NCI-H1694 (cell line): ENCODE measurements around the gene CACNA1A.
A peak's percentile ranks its signal among the peaks of the same experiment; 100 is the strongest.
"Not testable (repeated sequence)": the region's sequence is repeated elsewhere in the genome, so short reads cannot be mapped to it uniquely, and the experiment has no call there.

Source experiments
- DNase-seq: peaks from one replicate; lab custom pipeline; 2025; lab: John Stamatoyannopoulos, UW

The CACNA1A gene

DNA sequence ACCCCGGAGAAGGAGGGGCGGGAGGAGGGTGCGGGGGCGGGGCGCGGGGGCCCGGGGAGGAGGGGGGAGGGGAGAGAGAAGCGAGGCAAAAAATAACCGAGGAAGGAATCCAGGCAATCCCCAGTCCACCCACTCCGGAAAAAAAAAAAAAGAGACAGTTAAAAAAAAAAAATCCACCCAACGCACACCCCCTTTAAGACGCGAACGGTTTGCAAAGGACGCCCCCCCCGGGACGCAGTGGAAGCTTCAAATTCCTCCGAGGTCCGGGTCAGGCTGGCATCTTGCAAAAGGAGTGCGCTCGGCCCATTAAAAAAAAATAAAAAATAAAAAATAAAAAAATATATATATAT lies at the start of gene CACNA1A:
TSS of gene CACNA1A (minus strand) at position 9 of the 350 bp plus-strand sequence. CDS start 255 bp downstream, outside the sequence.
- no peak for DNase-seq

DNA sequence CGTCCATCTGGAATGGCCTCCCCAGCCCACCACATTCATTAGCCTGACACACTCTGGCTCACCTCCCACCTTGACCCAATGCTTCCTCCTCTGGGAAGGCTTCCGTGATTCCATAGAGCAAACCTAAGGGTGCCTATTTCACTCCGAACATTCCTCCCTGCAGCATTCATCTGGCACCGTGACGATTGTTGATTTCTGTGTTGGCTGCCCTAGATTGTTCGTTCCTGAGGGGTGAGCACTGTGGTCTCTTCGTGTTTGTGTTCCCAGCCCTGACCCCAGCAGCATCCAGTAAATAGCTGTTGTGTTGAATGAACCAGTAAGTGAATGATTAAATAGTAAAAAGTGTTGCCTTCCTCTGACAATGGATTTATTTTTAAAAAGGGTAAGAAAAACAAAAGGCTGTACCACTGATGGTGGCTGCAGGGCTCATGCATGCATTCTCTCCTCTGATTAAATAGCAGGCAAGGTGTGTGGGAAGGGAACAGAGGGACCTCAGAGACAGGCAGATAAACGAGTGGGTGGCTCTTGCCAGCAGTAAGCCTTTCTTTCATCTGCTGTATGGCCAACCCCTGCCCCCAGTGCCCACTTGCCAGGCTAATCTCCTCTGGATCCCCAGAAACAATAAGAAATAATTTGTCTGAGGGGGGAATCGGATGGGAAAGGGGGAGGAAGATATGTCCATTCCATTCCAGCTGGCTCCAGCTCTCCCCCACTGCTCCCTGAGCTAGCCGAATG lies 48.4 kb upstream of the CACNA1A start:
- no peak for DNase-seq

GRCh38 chr19:13553880-13554400 lies 47.7 kb upstream of the CACNA1A start:
- no peak for DNase-seq

- DNase-seq: no peak
These were observed 41.9 kb upstream of the CACNA1A start for GRCh38 chr19:13548131-13548530.

- DNase-seq: no peak
These were observed 40.8 kb upstream of the CACNA1A start for GRCh38 chr19:13547102-13547501.

DNA sequence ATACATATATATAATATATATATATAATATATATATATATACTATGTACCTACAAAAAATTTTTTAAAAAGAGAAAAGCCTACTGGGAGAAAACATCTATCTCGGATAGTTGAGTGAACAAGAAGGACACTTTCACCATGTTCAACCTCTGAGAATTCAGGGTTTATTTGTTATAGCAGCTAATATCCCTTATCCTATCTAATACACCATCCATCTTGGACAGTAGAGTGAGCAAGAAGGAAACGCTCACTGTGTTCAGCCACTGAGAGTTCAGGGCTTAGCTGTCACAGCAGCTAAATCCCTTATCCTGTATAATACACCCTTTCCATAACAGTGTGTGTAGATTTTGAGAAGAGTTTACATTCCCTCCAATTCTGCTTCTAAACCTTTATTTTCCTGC lies 38.1 kb upstream of the CACNA1A start:
- no peak for DNase-seq

DNA sequence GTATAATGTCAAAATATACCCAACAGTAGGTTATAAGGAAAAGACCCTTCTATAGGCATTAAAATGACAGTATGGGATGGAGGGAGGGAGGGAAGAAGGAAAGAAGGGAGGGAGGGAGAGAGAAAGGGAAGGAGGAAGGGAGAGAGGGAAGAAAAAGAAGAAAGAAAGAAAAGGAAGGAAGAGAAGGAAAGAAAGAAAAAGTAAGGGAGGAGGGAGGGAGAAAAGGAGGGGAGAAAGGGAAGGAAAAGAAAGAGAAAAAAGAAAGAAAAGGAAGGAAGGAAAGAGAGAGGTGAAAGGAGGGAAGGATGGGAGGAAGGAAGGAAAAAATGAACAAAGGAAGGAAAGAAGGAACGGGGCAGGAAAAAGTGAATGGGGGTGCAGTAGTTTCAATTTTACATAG lies 35.3 kb upstream of the CACNA1A start:
- no peak for DNase-seq

DNA sequence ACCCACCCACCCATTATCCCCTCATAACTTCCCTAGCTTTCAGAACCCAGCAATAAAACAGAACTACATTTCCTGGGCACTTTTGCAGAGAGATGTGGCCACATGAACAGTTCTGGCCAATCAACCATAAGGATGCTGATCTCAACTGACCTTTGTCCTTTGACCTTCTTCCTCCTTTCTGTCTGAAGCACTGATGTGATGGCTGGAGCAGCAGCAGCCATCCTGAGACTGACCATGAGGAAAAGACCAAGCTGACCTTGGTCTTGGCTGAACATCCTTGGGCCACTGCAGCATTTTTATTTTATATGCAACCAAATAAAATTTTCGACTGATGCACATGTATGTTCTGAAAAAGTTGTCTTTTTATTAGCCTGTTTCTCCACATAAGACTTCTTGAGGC lies 33.1 kb upstream of the CACNA1A start:
- DNase-seq: no peak

GRCh38 chr19:13538601-13539253 lies 32.4 kb upstream of the CACNA1A start:
- no peak for DNase-seq

GRCh38 chr19:13537454-13537853 lies 31.2 kb upstream of the CACNA1A start:
- peak; percentile 1 for DNase-seq

DNA sequence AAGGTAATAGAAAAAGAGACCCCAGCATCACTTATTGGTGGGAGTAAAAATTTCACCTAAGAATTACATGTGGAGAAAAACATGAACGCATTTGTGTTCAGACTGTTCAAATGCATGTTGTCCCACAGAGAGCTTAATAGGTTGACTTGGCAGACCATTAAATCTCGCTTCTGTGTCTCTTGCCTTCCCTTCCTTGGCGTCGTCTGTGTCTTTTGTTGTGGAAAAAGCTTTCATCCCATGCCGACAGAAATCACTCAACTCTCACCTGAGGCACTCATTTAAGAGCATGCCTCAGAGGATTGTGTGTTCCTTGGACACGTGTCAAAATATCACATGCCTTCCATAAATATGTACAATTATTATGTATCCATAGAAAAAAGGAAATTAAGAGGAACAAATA lies 24.4 kb upstream of the CACNA1A start:
- no peak for DNase-seq

- not testable (repeated sequence) for DNase-seq
These were observed 23.4 kb upstream of the CACNA1A start for GRCh38 chr19:13529721-13530120.

- DNase-seq: peak; percentile 4
These were observed 20.3 kb upstream of the CACNA1A start for GRCh38 chr19:13526552-13526951.

DNA sequence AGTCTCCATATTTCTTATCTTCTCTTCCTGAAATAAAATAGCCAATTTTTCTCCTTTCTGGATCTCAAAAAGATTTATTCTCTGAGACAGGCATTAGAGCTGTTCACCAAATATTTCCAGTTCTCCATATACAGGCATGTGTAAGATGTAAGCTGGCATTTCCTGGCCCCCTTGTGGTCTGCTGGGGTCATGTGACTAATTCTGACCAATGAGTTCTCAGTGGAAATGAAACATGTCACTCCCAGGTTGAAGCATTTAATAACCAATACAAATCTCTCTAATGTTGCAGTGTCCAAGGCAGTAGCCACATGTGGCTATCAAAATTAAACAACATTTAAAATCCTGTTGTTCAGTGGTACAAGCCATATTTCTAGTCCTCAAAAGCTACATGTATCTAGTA lies 14.8 kb upstream of the CACNA1A start:
- no peak for DNase-seq

DNA sequence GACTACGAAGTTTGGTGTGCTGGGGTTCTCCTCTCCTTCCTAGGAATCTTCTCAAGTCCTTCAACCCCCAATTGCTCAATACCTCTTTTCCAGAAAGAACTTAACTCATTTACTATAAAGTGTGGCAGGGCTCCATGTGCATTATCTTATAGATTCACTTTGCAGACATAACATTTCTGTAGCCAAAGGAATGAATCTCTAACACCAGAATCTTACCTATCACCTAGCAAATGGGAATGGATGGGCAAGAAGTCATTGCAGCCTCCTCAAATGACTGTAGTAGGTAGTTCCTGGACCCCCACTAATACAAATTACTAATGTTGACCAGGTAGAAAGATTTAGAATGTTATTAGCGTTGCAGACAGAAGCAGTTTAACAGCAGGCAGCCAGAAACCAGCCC lies 5.7 kb upstream of the CACNA1A start:
- DNase-seq: no peak

GRCh38 chr19:13507053-13507611 lies 853 bp upstream of the CACNA1A start:
- no peak for DNase-seq

- DNase-seq: no peak
These were observed 363 bp downstream of the CACNA1A start for GRCh38 chr19:13505761-13506470.

DNA sequence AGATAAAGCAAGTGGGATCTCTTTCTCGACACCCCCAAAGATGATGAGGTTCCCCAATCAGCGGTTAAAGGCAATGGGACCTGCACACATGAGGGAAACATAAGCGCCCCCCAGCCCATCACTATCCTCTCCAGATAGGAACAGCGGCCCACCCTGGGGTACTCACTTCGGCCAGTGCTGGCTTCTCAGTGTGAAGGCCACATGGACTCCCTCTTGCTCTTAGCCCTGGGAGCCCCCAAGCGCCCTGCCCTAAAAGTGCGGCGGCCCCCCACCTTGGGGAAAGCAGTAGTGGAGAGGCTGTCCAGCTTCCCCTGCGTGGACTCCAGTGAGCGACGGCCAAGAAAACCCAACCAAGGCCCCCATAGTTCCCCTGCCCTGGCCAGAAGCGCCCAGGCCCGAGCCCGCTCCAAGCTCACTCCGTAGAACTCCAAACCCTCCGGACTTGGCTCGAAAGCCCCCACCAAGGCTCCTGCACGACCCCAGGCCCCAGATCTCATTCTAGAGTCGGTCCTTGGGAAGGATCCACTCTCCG lies 1.0 kb downstream of the CACNA1A start:
- no peak for DNase-seq

- no peak for DNase-seq
These were observed 2.6 kb downstream of the CACNA1A start for GRCh38 chr19:13503570-13504235.

GRCh38 chr19:13502231-13502630 lies 4.0 kb downstream of the CACNA1A start:
- no peak for DNase-seq

GRCh38 chr19:13499692-13500091 lies 6.6 kb downstream of the CACNA1A start:
- DNase-seq: no peak
